ENCODE results near the gene AK5.
"Not testable (repeated sequence)": the region's sequence is repeated elsewhere in the genome, so short reads cannot be mapped to it uniquely, and the experiment has no call there.

AK5 gene

GRCh38 chr1:77516106-77516505, 234.3 kb downstream of the AK5 start:
- TF ChIP-seq MYC (IDR thresholded peaks at IDR 0.05; ENCODE audit: low read depth, low read length) (no peak), POLR2A (IDR thresholded peaks at IDR 0.05; ENCODE audit: extremely low read depth, insufficient read length) (no peak)
- TF ChIP-seq, protein P1, sequence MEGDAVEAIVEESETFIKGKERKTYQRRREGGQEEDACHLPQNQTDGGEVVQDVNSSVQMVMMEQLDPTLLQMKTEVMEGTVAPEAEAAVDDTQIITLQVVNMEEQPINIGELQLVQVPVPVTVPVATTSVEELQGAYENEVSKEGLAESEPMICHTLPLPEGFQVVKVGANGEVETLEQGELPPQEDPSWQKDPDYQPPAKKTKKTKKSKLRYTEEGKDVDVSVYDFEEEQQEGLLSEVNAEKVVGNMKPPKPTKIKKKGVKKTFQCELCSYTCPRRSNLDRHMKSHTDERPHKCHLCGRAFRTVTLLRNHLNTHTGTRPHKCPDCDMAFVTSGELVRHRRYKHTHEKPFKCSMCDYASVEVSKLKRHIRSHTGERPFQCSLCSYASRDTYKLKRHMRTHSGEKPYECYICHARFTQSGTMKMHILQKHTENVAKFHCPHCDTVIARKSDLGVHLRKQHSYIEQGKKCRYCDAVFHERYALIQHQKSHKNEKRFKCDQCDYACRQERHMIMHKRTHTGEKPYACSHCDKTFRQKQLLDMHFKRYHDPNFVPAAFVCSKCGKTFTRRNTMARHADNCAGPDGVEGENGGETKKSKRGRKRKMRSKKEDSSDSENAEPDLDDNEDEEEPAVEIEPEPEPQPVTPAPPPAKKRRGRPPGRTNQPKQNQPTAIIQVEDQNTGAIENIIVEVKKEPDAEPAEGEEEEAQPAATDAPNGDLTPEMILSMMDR (IDR thresholded peaks at IDR 0.05; ENCODE audit: low read depth, low read length) = no peak
- TF ChIP-seq, protein P2, sequence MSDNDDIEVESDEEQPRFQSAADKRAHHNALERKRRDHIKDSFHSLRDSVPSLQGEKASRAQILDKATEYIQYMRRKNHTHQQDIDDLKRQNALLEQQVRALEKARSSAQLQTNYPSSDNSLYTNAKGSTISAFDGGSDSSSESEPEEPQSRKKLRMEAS (IDR thresholded peaks at IDR 0.05; ENCODE audit: low read depth, low read length) = no peak
- DNase-seq (ENCODE audit: low read depth) = no peak
- no peak overlapping the region for H3K4me3 ChIP-seq (ENCODE audit: low read depth, low read length)

- H3K4me3 ChIP-seq (ENCODE audit: low read depth, low read length) = no peak overlapping the region
- TF ChIP-seq, protein P2 (IDR thresholded peaks at IDR 0.05; ENCODE audit: low read depth, low read length) = no peak
- TF ChIP-seq MYC (IDR thresholded peaks at IDR 0.05; ENCODE audit: low read depth, low read length) = no peak
- TF ChIP-seq, protein P1 (IDR thresholded peaks at IDR 0.05; ENCODE audit: low read depth, low read length) = no peak
- TF ChIP-seq POLR2A (IDR thresholded peaks at IDR 0.05; ENCODE audit: extremely low read depth, insufficient read length) = no peak
- DNase-seq (ENCODE audit: low read depth) = no peak
Measured at GRCh38 chr1:77524038-77524437, 242.2 kb downstream of the AK5 start.

- not testable (repeated sequence) for DNase-seq (ENCODE audit: low read depth); H3K4me3 ChIP-seq (ENCODE audit: low read depth, low read length)
Measured at GRCh38 chr1:77531149-77531548, 249.3 kb downstream of the AK5 start.

GRCh38 chr1:77531596-77532280, 249.9 kb downstream of the AK5 start:
- DNase-seq (ENCODE audit: low read depth); H3K4me3 ChIP-seq (ENCODE audit: low read depth, low read length): not testable (repeated sequence)

- TF ChIP-seq MYC (IDR thresholded peaks at IDR 0.05; ENCODE audit: low read depth, low read length) (no peak), POLR2A (IDR thresholded peaks at IDR 0.05; ENCODE audit: extremely low read depth, insufficient read length) (no peak)
- TF ChIP-seq, protein P1 (IDR thresholded peaks at IDR 0.05; ENCODE audit: low read depth, low read length) = no peak
- DNase-seq (ENCODE audit: low read depth) = no peak
- no peak overlapping the region for H3K4me3 ChIP-seq (ENCODE audit: low read depth, low read length)
Measured at GRCh38 chr1:77532641-77533040, 250.8 kb downstream of the AK5 start.

GRCh38 chr1:77533660-77534305, 252.0 kb downstream of the AK5 start:
- H3K4me3 ChIP-seq (ENCODE audit: low read depth, low read length) = no peak overlapping the region
- peak; percentile 83 for DNase-seq (ENCODE audit: low read depth)
- TF ChIP-seq, protein P1 (IDR thresholded peaks at IDR 0.05; ENCODE audit: low read depth, low read length) = peak; percentile 61
- TF ChIP-seq MYC (IDR thresholded peaks at IDR 0.05; ENCODE audit: low read depth, low read length) = no peak; the same call in 1 of the 2 replicates

GRCh38 chr1:77534456-77534855, 252.6 kb downstream of the AK5 start:
- peak; percentile 23 for DNase-seq (ENCODE audit: low read depth)

More at GRCh38 chr1:77534456-77534855, 252.6 kb downstream of the AK5 start:
- H3K4me3 ChIP-seq (ENCODE audit: low read depth, low read length) = no peak overlapping the region
- TF ChIP-seq, protein P1 (IDR thresholded peaks at IDR 0.05; ENCODE audit: low read depth, low read length) = no peak
- TF ChIP-seq MYC (IDR thresholded peaks at IDR 0.05; ENCODE audit: low read depth, low read length) (no peak), POLR2A (IDR thresholded peaks at IDR 0.05; ENCODE audit: extremely low read depth, insufficient read length) (no peak)
- TF ChIP-seq, protein P2 (IDR thresholded peaks at IDR 0.05; ENCODE audit: low read depth, low read length) = no peak

Data from NB4 (cell line).